Measurements from ENCODE around the gene REV3L. TPM values are rescaled to one million over a fixed set of nuclear protein-coding genes. Genes with fewer than 3 reads are reported as not detected.
"Not testable (repeated sequence)": the region's sequence is repeated elsewhere in the genome, so short reads cannot be mapped to it uniquely, and the experiment has no call there.

The REV3L gene
- total RNA-seq, 1 donor from 2014 or later = 19.7 TPM

- TF ChIP-seq CTCF (IDR thresholded peaks at IDR 0.05; ENCODE audit: unreplicated experiment) = no peak
- Mint-ChIP-seq H3K4me1 (ENCODE audit: unreplicated experiment) (no peaks in the 10 kb centered on the region), H3K27ac (ENCODE audit: unreplicated experiment) (no peak overlapping the region), H3K36me3 (ENCODE audit: low read depth, unreplicated experiment) (peaks cover 21% of the 10 kb centered on the region), H3K27me3 (ENCODE audit: unreplicated experiment) (peaks cover 3% of the 10 kb centered on the region), H3K9me3 (ENCODE audit: unreplicated experiment) (no peaks in the 10 kb centered on the region), H3K4me3 (ENCODE audit: unreplicated experiment) (no peak overlapping the region)
- DNase-seq (ENCODE audit: low spot score) = no peak
Observed at GRCh38 chr6:111307275-111307858, 175.7 kb downstream of the REV3L start.

- H3K27ac Mint-ChIP-seq (ENCODE audit: unreplicated experiment) = no peak overlapping the region
- no peaks in the 10 kb centered on the region for H3K4me1 Mint-ChIP-seq (ENCODE audit: unreplicated experiment)
- no peak for DNase-seq (ENCODE audit: low spot score)
- peaks cover 3% of the 10 kb centered on the region for H3K27me3 Mint-ChIP-seq (ENCODE audit: unreplicated experiment)
- H3K9me3 Mint-ChIP-seq (ENCODE audit: unreplicated experiment) = no peaks in the 10 kb centered on the region
- TF ChIP-seq CTCF (IDR thresholded peaks at IDR 0.05; ENCODE audit: unreplicated experiment) = no peak
- peaks cover 27% of the 10 kb centered on the region for H3K36me3 Mint-ChIP-seq (ENCODE audit: low read depth, unreplicated experiment)
- H3K4me3 Mint-ChIP-seq (ENCODE audit: unreplicated experiment) = no peak overlapping the region
Observed at GRCh38 chr6:111306104-111306888, 176.7 kb downstream of the REV3L start.

- H3K36me3 Mint-ChIP-seq (ENCODE audit: low read depth, unreplicated experiment) = peaks cover 27% of the 10 kb centered on the region
- no peaks in the 10 kb centered on the region for H3K4me1 Mint-ChIP-seq (ENCODE audit: unreplicated experiment)
- no peak overlapping the region for H3K27ac Mint-ChIP-seq (ENCODE audit: unreplicated experiment)
- DNase-seq (ENCODE audit: low spot score) = no peak
- peaks cover 3% of the 10 kb centered on the region for H3K27me3 Mint-ChIP-seq (ENCODE audit: unreplicated experiment)
- H3K9me3 Mint-ChIP-seq (ENCODE audit: unreplicated experiment) = no peaks in the 10 kb centered on the region
- peak overlapping the region; percentile 9 for H3K4me3 Mint-ChIP-seq (ENCODE audit: unreplicated experiment)
- TF ChIP-seq CTCF (IDR thresholded peaks at IDR 0.05; ENCODE audit: unreplicated experiment) = no peak
Observed at GRCh38 chr6:111301946-111302345, 181.1 kb downstream of the REV3L start.

- H3K27ac Mint-ChIP-seq (ENCODE audit: unreplicated experiment); H3K27me3 Mint-ChIP-seq (ENCODE audit: unreplicated experiment); H3K9me3 Mint-ChIP-seq (ENCODE audit: unreplicated experiment); H3K4me3 Mint-ChIP-seq (ENCODE audit: unreplicated experiment); H3K4me1 Mint-ChIP-seq (ENCODE audit: unreplicated experiment); DNase-seq (ENCODE audit: low spot score): not testable (repeated sequence)
- H3K36me3 Mint-ChIP-seq (ENCODE audit: low read depth, unreplicated experiment) = peaks cover 27% of the 10 kb centered on the region
Observed at GRCh38 chr6:111300938-111301800, 181.8 kb downstream of the REV3L start.

- no peaks in the 10 kb centered on the region for H3K9me3 Mint-ChIP-seq (ENCODE audit: unreplicated experiment)
- H3K27me3 Mint-ChIP-seq (ENCODE audit: unreplicated experiment) = no peaks in the 10 kb centered on the region
- H3K4me1 Mint-ChIP-seq (ENCODE audit: unreplicated experiment) = no peaks in the 10 kb centered on the region
- H3K27ac Mint-ChIP-seq (ENCODE audit: unreplicated experiment) = no peak overlapping the region
- no peak for TF ChIP-seq CTCF (IDR thresholded peaks at IDR 0.05; ENCODE audit: unreplicated experiment)
- H3K4me3 Mint-ChIP-seq (ENCODE audit: unreplicated experiment) = no peak overlapping the region
- no peak for DNase-seq (ENCODE audit: low spot score)
- H3K36me3 Mint-ChIP-seq (ENCODE audit: low read depth, unreplicated experiment) = peaks cover 22% of the 10 kb centered on the region
Observed at GRCh38 chr6:111297776-111298175, 185.2 kb downstream of the REV3L start.

All from endothelial cell (in vitro differentiated cells).